WTC11 (cell line): ENCODE data around the gene PRR19.

Experiments used
- ESRRA ChIP-seq: sonication (generic); formaldehyde crosslinking; IDR thresholded peaks from 2 replicates; pipeline ENCODE4 v1.8.1; 2022; ENCODE audit warnings: mild to moderate bottlenecking, missing genetic modification reagents, borderline replicate concordance
- ETV6 ChIP-seq: sonication (generic); formaldehyde crosslinking; IDR thresholded peaks from 2 replicates; pipeline ENCODE4 v1.8.1; 2022; ENCODE audit warnings: mild to moderate bottlenecking, missing genetic modification reagents
- GABPB1 ChIP-seq: sonication (generic); formaldehyde crosslinking; IDR thresholded peaks from 2 replicates; pipeline ENCODE4 v1.8.1; 2023; ENCODE audit warnings: mild to moderate bottlenecking, missing genetic modification reagents
- IRF2 ChIP-seq: sonication (generic); formaldehyde crosslinking; IDR thresholded peaks from 2 replicates; pipeline ENCODE4 v1.8.0; 2022; ENCODE audit warnings: low read depth, missing genetic modification reagents, borderline replicate concordance
- JUN ChIP-seq: sonication (generic); formaldehyde crosslinking; IDR thresholded peaks from 2 replicates; pipeline ENCODE4 v1.8.0; 2023; ENCODE audit warnings: mild to moderate bottlenecking, missing genetic modification reagents
- NFATC4 ChIP-seq: fragments of 250-450 bp; sonication (Bioruptor Pico); IDR thresholded peaks from 2 replicates; pipeline ENCODE4 v1.9.0; 2021; ENCODE audit warnings: mild to moderate bottlenecking
- NFYB ChIP-seq: sonication (generic); formaldehyde crosslinking; conservative IDR thresholded peaks from 2 replicates; pipeline ENCODE4 v1.8.0; 2022; ENCODE audit warnings: low read depth, missing genetic modification reagents
- TF ChIP-seq, protein P1 (sequence below): fragments of 200-600 bp; IDR thresholded peaks from 2 replicates; pipeline ENCODE4 v1.8.0; 2022; ENCODE audit warnings: antibody characterized with exemption
- TF ChIP-seq, protein P2 (sequence below): sonication (generic); formaldehyde crosslinking; conservative IDR thresholded peaks from 2 replicates; pipeline ENCODE4 v1.8.1; 2022; ENCODE audit warnings: mild to moderate bottlenecking, missing genetic modification reagents
- TF ChIP-seq, protein P3 (sequence below): sonication (generic); formaldehyde crosslinking; IDR thresholded peaks from 2 replicates; pipeline ENCODE4 v1.8.0; 2022; ENCODE audit warnings: missing genetic modification reagents
- TF ChIP-seq, protein P4 (sequence below): sonication (generic); formaldehyde crosslinking; IDR thresholded peaks from 2 replicates; pipeline ENCODE4 v1.8.0; 2023; ENCODE audit warnings: missing genetic modification reagents, mild to moderate bottlenecking, borderline replicate concordance

DNA sequence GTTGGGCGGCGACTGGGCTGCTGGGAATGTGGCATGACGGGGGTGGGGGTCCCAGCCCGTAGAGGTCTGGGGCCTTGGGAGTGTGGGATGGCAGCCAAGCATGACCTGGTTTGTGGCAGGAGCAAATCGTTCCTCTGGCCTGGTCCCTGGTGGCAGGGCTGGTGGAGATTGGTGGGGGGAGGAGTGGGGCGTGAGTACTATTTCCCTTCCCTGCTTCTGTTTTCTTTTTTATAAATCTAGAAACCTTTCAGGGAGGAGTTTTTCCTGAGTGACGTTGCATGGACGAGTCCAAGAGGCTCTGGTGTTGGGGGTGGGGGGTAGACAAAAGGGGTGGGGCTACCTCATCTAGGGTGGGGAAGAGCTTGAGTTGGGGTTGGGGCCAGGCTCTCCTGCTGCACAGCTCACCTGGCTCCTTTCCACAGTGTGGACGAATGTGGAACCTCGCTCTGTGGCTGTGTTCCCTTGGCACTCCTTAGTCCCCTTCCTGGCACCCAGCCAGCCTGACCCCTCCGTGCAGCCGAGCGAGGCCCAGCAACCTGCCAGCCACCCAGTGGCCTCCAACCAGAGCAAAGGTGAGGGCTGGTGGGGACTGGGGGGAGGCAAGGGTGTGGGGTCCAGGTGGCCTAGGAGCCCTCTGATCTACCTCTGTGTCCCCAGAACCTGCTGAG lies 15.4 kb upstream of the PRR19 start:
- no peak for TF ChIP-seq IRF2
- no peak for TF ChIP-seq NFATC4 (CRISPR knock-in tag)
- TF ChIP-seq, protein P1, sequence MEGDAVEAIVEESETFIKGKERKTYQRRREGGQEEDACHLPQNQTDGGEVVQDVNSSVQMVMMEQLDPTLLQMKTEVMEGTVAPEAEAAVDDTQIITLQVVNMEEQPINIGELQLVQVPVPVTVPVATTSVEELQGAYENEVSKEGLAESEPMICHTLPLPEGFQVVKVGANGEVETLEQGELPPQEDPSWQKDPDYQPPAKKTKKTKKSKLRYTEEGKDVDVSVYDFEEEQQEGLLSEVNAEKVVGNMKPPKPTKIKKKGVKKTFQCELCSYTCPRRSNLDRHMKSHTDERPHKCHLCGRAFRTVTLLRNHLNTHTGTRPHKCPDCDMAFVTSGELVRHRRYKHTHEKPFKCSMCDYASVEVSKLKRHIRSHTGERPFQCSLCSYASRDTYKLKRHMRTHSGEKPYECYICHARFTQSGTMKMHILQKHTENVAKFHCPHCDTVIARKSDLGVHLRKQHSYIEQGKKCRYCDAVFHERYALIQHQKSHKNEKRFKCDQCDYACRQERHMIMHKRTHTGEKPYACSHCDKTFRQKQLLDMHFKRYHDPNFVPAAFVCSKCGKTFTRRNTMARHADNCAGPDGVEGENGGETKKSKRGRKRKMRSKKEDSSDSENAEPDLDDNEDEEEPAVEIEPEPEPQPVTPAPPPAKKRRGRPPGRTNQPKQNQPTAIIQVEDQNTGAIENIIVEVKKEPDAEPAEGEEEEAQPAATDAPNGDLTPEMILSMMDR, result no peak
- TF ChIP-seq, protein P2, sequence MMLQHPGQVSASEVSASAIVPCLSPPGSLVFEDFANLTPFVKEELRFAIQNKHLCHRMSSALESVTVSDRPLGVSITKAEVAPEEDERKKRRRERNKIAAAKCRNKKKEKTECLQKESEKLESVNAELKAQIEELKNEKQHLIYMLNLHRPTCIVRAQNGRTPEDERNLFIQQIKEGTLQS (CRISPR knock-in tag), result no peak
- TF ChIP-seq ESRRA, result no peak
- no peak for TF ChIP-seq ETV6 (CRISPR knock-in tag)
- TF ChIP-seq NFYB (CRISPR knock-in tag), result no peak
- no peak for TF ChIP-seq JUN (CRISPR knock-in tag)
- no peak for TF ChIP-seq GABPB1 (CRISPR knock-in tag)
- TF ChIP-seq, protein P3, sequence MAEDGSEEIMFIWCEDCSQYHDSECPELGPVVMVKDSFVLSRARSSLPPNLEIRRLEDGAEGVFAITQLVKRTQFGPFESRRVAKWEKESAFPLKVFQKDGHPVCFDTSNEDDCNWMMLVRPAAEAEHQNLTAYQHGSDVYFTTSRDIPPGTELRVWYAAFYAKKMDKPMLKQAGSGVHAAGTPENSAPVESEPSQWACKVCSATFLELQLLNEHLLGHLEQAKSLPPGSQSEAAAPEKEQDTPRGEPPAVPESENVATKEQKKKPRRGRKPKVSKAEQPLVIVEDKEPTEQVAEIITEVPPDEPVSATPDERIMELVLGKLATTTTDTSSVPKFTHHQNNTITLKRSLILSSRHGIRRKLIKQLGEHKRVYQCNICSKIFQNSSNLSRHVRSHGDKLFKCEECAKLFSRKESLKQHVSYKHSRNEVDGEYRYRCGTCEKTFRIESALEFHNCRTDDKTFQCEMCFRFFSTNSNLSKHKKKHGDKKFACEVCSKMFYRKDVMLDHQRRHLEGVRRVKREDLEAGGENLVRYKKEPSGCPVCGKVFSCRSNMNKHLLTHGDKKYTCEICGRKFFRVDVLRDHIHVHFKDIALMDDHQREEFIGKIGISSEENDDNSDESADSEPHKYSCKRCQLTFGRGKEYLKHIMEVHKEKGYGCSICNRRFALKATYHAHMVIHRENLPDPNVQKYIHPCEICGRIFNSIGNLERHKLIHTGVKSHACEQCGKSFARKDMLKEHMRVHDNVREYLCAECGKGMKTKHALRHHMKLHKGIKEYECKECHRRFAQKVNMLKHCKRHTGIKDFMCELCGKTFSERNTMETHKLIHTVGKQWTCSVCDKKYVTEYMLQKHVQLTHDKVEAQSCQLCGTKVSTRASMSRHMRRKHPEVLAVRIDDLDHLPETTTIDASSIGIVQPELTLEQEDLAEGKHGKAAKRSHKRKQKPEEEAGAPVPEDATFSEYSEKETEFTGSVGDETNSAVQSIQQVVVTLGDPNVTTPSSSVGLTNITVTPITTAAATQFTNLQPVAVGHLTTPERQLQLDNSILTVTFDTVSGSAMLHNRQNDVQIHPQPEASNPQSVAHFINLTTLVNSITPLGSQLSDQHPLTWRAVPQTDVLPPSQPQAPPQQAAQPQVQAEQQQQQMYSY, result no peak
- TF ChIP-seq, protein P4, sequence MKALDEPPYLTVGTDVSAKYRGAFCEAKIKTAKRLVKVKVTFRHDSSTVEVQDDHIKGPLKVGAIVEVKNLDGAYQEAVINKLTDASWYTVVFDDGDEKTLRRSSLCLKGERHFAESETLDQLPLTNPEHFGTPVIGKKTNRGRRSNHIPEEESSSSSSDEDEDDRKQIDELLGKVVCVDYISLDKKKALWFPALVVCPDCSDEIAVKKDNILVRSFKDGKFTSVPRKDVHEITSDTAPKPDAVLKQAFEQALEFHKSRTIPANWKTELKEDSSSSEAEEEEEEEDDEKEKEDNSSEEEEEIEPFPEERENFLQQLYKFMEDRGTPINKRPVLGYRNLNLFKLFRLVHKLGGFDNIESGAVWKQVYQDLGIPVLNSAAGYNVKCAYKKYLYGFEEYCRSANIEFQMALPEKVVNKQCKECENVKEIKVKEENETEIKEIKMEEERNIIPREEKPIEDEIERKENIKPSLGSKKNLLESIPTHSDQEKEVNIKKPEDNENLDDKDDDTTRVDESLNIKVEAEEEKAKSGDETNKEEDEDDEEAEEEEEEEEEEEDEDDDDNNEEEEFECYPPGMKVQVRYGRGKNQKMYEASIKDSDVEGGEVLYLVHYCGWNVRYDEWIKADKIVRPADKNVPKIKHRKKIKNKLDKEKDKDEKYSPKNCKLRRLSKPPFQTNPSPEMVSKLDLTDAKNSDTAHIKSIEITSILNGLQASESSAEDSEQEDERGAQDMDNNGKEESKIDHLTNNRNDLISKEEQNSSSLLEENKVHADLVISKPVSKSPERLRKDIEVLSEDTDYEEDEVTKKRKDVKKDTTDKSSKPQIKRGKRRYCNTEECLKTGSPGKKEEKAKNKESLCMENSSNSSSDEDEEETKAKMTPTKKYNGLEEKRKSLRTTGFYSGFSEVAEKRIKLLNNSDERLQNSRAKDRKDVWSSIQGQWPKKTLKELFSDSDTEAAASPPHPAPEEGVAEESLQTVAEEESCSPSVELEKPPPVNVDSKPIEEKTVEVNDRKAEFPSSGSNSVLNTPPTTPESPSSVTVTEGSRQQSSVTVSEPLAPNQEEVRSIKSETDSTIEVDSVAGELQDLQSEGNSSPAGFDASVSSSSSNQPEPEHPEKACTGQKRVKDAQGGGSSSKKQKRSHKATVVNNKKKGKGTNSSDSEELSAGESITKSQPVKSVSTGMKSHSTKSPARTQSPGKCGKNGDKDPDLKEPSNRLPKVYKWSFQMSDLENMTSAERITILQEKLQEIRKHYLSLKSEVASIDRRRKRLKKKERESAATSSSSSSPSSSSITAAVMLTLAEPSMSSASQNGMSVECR (CRISPR knock-in tag), result no peak
